ENCODE results near the gene PEX13.
"Not testable (repeated sequence)": the region's sequence is repeated elsewhere in the genome, so short reads cannot be mapped to it uniquely, and the experiment has no call there.

The PEX13 gene

GRCh38 chr2:61013382-61013781 is 4.1 kb upstream of the PEX13 start:
- no peak overlapping the region for H3K4me3 ChIP-seq (ENCODE audit: low read length)
- H3K9me3 ChIP-seq (ENCODE audit: insufficient read depth, low read depth, low read length) = no peaks in the 10 kb centered on the region
- H3K27me3 ChIP-seq (ENCODE audit: insufficient read depth, low read length) = no peaks in the 10 kb centered on the region
- H3K9ac ChIP-seq (ENCODE audit: low read depth, low read length) = no peak overlapping the region
- no peak overlapping the region for H3K27ac ChIP-seq (ENCODE audit: low read length)
- H3K4me1 ChIP-seq (ENCODE audit: insufficient read depth, low read length) = no peaks in the 10 kb centered on the region; the same call in 1 of the 2 replicates
- no peaks in the 10 kb centered on the region for H3K36me3 ChIP-seq (ENCODE audit: insufficient read depth, low read depth, low read length)

GRCh38 chr2:61014763-61015162 is 2.8 kb upstream of the PEX13 start:
- peaks cover 4% of the 10 kb centered on the region; the same call in 1 of the 2 replicates for H3K4me1 ChIP-seq (ENCODE audit: insufficient read depth, low read length)
- no peak overlapping the region for H3K4me3 ChIP-seq (ENCODE audit: low read length)
- H3K9ac ChIP-seq (ENCODE audit: low read depth, low read length) = no peak overlapping the region

DNA sequence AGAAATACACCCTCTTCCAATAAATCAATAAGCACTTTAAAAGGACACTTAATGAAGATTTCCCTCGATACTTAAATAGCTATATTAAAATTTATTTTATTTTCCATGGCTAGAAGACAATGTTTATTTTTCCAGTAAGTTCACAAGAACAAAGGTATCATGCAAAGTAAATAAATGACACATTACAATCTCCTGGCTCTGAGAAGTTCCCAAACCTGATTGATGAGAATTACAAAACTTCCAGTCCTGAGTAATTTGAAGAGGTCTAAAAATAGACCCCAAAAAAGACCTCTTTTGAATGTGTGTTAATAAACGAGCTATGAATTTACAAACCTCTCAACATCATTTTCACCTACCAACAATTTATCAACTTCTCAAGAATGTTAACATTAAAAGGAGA is 1.5 kb upstream of the PEX13 start:
- Histone ChIP-seq H3K27ac (ENCODE audit: low read length) (no peak overlapping the region), H3K9me3 (ENCODE audit: insufficient read depth, low read depth, low read length) (no peaks in the 10 kb centered on the region), H3K9ac (ENCODE audit: low read depth, low read length) (peak overlapping the region; percentile 98; the same call in 1 of the 2 replicates), H3K4me3 (ENCODE audit: low read length) (peak overlapping the region; percentile 99), H3K27me3 (ENCODE audit: insufficient read depth, low read length) (no peaks in the 10 kb centered on the region), H3K4me1 (ENCODE audit: insufficient read depth, low read length) (peaks cover 4% of the 10 kb centered on the region; the same call in 1 of the 2 replicates), H3K36me3 (ENCODE audit: insufficient read depth, low read depth, low read length) (peaks cover 1% of the 10 kb centered on the region; the same call in 1 of the 2 replicates)

More at GRCh38 chr2:61014763-61015162, 2.8 kb upstream of the PEX13 start:
- Histone ChIP-seq H3K27ac (ENCODE audit: low read length) (no peak overlapping the region), H3K9me3 (ENCODE audit: insufficient read depth, low read depth, low read length) (no peaks in the 10 kb centered on the region), H3K36me3 (ENCODE audit: insufficient read depth, low read depth, low read length) (no peaks in the 10 kb centered on the region), H3K27me3 (ENCODE audit: insufficient read depth, low read length) (no peaks in the 10 kb centered on the region)

DNA sequence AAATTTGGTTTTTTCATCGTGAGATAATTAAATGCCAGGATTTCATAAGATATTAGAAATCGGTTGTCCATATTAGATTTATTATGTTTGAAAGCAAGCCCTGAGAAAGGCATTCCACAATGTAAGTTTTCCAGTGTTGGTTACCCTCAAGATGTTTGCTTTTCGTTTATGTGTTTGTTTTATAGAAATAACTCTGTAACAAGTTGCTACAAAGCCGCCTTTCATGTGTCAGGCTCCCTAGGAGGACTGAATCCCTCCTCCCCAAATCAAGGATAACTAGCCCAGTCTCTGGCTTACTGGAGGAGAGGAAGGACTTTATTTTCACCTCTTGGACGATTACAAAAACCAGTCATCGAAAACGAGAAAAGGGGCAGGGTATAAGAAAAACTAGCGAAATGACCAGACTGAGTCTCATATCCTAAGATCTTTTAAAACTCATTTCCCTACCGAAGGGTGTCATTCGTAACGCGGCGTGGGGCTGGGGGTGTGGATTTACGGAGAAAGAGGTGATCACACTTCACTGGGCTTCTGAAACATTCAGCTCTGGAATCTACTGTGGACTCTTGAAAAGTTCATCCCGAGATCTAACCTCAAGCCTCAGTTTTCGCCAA is 1.0 kb upstream of the PEX13 start:
- Histone ChIP-seq H3K36me3 (ENCODE audit: insufficient read depth, low read depth, low read length) (peaks cover 4% of the 10 kb centered on the region; the same call in 1 of the 2 replicates), H3K27ac (ENCODE audit: low read length) (no peak overlapping the region), H3K9ac (ENCODE audit: low read depth, low read length) (peak overlapping the region; percentile 98), H3K9me3 (ENCODE audit: insufficient read depth, low read depth, low read length) (no peaks in the 10 kb centered on the region), H3K27me3 (ENCODE audit: insufficient read depth, low read length) (no peaks in the 10 kb centered on the region), H3K4me1 (ENCODE audit: insufficient read depth, low read length) (peaks cover 4% of the 10 kb centered on the region; the same call in 1 of the 2 replicates), H3K4me3 (ENCODE audit: low read length) (peak overlapping the region; percentile 99)

GRCh38 chr2:61017003-61017555 is 441 bp upstream of the PEX13 start:
- Histone ChIP-seq H3K27ac (ENCODE audit: low read length) (peak overlapping the region; percentile 90), H3K9me3 (ENCODE audit: insufficient read depth, low read depth, low read length) (no peaks in the 10 kb centered on the region), H3K36me3 (ENCODE audit: insufficient read depth, low read depth, low read length) (peaks cover 5% of the 10 kb centered on the region; the same call in 1 of the 2 replicates), H3K9ac (ENCODE audit: low read depth, low read length) (peak overlapping the region; percentile 98), H3K4me3 (ENCODE audit: low read length) (peak overlapping the region; percentile 99), H3K27me3 (ENCODE audit: insufficient read depth, low read length) (no peaks in the 10 kb centered on the region), H3K4me1 (ENCODE audit: insufficient read depth, low read length) (peaks cover 4% of the 10 kb centered on the region; the same call in 1 of the 2 replicates)

DNA sequence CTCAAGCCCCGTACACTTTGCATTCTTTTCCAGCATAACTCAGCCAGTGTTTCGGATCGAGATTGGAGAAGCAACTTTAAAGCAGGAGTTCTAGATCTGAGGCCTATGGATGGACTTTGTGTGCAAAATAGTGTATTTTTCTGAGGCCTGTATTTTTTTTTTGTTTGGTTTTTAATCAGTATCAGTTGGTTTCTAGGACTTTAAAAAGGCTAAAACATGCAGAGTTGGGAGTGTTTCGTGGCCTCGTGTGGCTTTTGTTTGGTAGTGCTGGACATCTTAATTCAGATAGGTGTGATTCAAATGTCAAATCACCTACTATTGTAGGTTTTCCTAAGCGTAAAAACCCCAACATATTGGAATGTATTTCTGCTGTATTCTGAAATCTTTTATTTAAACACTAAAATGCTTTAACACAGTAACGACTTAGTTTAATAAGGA is 817 bp downstream of the PEX13 start:
- peaks cover 4% of the 10 kb centered on the region; the same call in 1 of the 2 replicates for H3K4me1 ChIP-seq (ENCODE audit: insufficient read depth, low read length)
- no peak overlapping the region for H3K27ac ChIP-seq (ENCODE audit: low read length)
- no peaks in the 10 kb centered on the region for H3K9me3 ChIP-seq (ENCODE audit: insufficient read depth, low read depth, low read length)
- peak overlapping the region; percentile 98 for H3K9ac ChIP-seq (ENCODE audit: low read depth, low read length)
- H3K36me3 ChIP-seq (ENCODE audit: insufficient read depth, low read depth, low read length) = peaks cover 12% of the 10 kb centered on the region
- peak overlapping the region; percentile 99 for H3K4me3 ChIP-seq (ENCODE audit: low read length)
- no peaks in the 10 kb centered on the region for H3K27me3 ChIP-seq (ENCODE audit: insufficient read depth, low read length)

GRCh38 chr2:61018798-61019197 is 1.3 kb downstream of the PEX13 start:
- peaks cover 4% of the 10 kb centered on the region; the same call in 1 of the 2 replicates for H3K4me1 ChIP-seq (ENCODE audit: insufficient read depth, low read length)
- no peaks in the 10 kb centered on the region for H3K9me3 ChIP-seq (ENCODE audit: insufficient read depth, low read depth, low read length)
- H3K36me3 ChIP-seq (ENCODE audit: insufficient read depth, low read depth, low read length) = peaks cover 12% of the 10 kb centered on the region
- H3K27me3 ChIP-seq (ENCODE audit: insufficient read depth, low read length) = no peaks in the 10 kb centered on the region
- H3K9ac ChIP-seq (ENCODE audit: low read depth, low read length) = peak overlapping the region; percentile 98
- peak overlapping the region; percentile 99 for H3K4me3 ChIP-seq (ENCODE audit: low read length)
- H3K27ac ChIP-seq (ENCODE audit: low read length) = no peak overlapping the region

- Histone ChIP-seq H3K36me3 (ENCODE audit: insufficient read depth, low read depth, low read length) (peaks cover 16% of the 10 kb centered on the region), H3K4me1 (ENCODE audit: insufficient read depth, low read length) (peaks cover 4% of the 10 kb centered on the region; the same call in 1 of the 2 replicates), H3K9ac (ENCODE audit: low read depth, low read length) (no peak overlapping the region), H3K9me3 (ENCODE audit: insufficient read depth, low read depth, low read length) (no peaks in the 10 kb centered on the region), H3K27me3 (ENCODE audit: insufficient read depth, low read length) (no peaks in the 10 kb centered on the region), H3K27ac (ENCODE audit: low read length) (no peak overlapping the region), H3K4me3 (ENCODE audit: low read length) (no peak overlapping the region)
Observed at GRCh38 chr2:61021228-61021660, 3.7 kb downstream of the PEX13 start.

- Histone ChIP-seq H3K9me3 (ENCODE audit: insufficient read depth, low read depth, low read length) (no peaks in the 10 kb centered on the region), H3K9ac (ENCODE audit: low read depth, low read length) (no peak overlapping the region), H3K27ac (ENCODE audit: low read length) (no peak overlapping the region), H3K36me3 (ENCODE audit: insufficient read depth, low read depth, low read length) (peaks cover 28% of the 10 kb centered on the region), H3K27me3 (ENCODE audit: insufficient read depth, low read length) (no peaks in the 10 kb centered on the region), H3K4me3 (ENCODE audit: low read length) (no peak overlapping the region), H3K4me1 (ENCODE audit: insufficient read depth, low read length) (peaks cover 4% of the 10 kb centered on the region; the same call in 1 of the 2 replicates)
Observed at GRCh38 chr2:61023670-61024069, 6.2 kb downstream of the PEX13 start.

- Histone ChIP-seq H3K27me3 (ENCODE audit: insufficient read depth, low read length) (no peaks in the 10 kb centered on the region), H3K4me3 (ENCODE audit: low read length) (no peak overlapping the region), H3K27ac (ENCODE audit: low read length) (no peak overlapping the region), H3K9ac (ENCODE audit: low read depth, low read length) (no peak overlapping the region), H3K4me1 (ENCODE audit: insufficient read depth, low read length) (no peaks in the 10 kb centered on the region), H3K9me3 (ENCODE audit: insufficient read depth, low read depth, low read length) (no peaks in the 10 kb centered on the region), H3K36me3 (ENCODE audit: insufficient read depth, low read depth, low read length) (peaks cover 47% of the 10 kb centered on the region)
Observed at GRCh38 chr2:61029533-61029932, 12.0 kb downstream of the PEX13 start.

GRCh38 chr2:61034592-61034991 is 17.1 kb downstream of the PEX13 start:
- not testable (repeated sequence) for H3K27me3 ChIP-seq (ENCODE audit: insufficient read depth, low read length); H3K9me3 ChIP-seq (ENCODE audit: insufficient read depth, low read depth, low read length); H3K9ac ChIP-seq (ENCODE audit: low read depth, low read length); H3K4me3 ChIP-seq (ENCODE audit: low read length); H3K27ac ChIP-seq (ENCODE audit: low read length); H3K4me1 ChIP-seq (ENCODE audit: insufficient read depth, low read length)
- peaks cover 46% of the 10 kb centered on the region for H3K36me3 ChIP-seq (ENCODE audit: insufficient read depth, low read depth, low read length)

- H3K9me3 ChIP-seq (ENCODE audit: insufficient read depth, low read depth, low read length); H3K9ac ChIP-seq (ENCODE audit: low read depth, low read length); H3K27ac ChIP-seq (ENCODE audit: low read length); H3K4me3 ChIP-seq (ENCODE audit: low read length); H3K27me3 ChIP-seq (ENCODE audit: insufficient read depth, low read length); H3K4me1 ChIP-seq (ENCODE audit: insufficient read depth, low read length): not testable (repeated sequence)
- peaks cover 39% of the 10 kb centered on the region for H3K36me3 ChIP-seq (ENCODE audit: insufficient read depth, low read depth, low read length)
Observed at GRCh38 chr2:61036643-61037042, 19.1 kb downstream of the PEX13 start.
